NB4 (cell line): ENCODE measurements around the gene PRUNE2.

ENCODE experiments used
- DNase-seq: peaks from one replicate; pipeline ENCODE4 v3.0.0; 2010; ENCODE audit warnings: low read depth
- H3K4me3 ChIP-seq: one replicate; pipeline ENCODE4 v1.5.1; 2011; ENCODE audit warnings: mild to moderate bottlenecking, low read depth, low read length, moderate library complexity
- CTCF ChIP-seq: IDR thresholded peaks from one replicate; pipeline ENCODE4 v1.5.1; 2012; ENCODE audit warnings: low read depth, low read length
- MAX ChIP-seq: IDR thresholded peaks from 2 replicates; pipeline ENCODE4 v1.6.1; 2011; ENCODE audit warnings: low read depth, low read length
- MYC ChIP-seq: IDR thresholded peaks from 2 replicates; pipeline ENCODE4 v1.6.1; 2011; ENCODE audit warnings: low read depth, low read length
- POLR2A ChIP-seq: IDR thresholded peaks from 2 replicates; pipeline ENCODE4 v1.6.1; 2011; ENCODE audit warnings: mild to moderate bottlenecking; ENCODE audit not compliant: insufficient read length; ENCODE audit errors: extremely low read depth

Gene PRUNE2

GRCh38 chr9:76603931-76604570 is 301.9 kb downstream of the PRUNE2 start:
- H3K4me3 ChIP-seq, result no peak overlapping the region
- no peak for DNase-seq
- TF ChIP-seq MAX (no peak), MYC (no peak), POLR2A (no peak), CTCF (no peak)

- no peak overlapping the region for H3K4me3 ChIP-seq
- peak; percentile 92 for DNase-seq
- TF ChIP-seq MAX (peak; percentile 42; the same call in 1 of the 2 replicates), POLR2A (no peak), MYC (peak; percentile 46), CTCF (no peak)
Measured at GRCh38 chr9:76603448-76603895, 302.4 kb downstream of the PRUNE2 start.

GRCh38 chr9:76602199-76602598 is 303.7 kb downstream of the PRUNE2 start:
- no peak overlapping the region for H3K4me3 ChIP-seq

GRCh38 chr9:76600007-76600615 is 305.8 kb downstream of the PRUNE2 start:
- TF ChIP-seq MAX (no peak), POLR2A (no peak), CTCF (no peak), MYC (no peak)
- no peak overlapping the region for H3K4me3 ChIP-seq
- no peak for DNase-seq

More at GRCh38 chr9:76602199-76602598, 303.7 kb downstream of the PRUNE2 start:
- TF ChIP-seq MYC (no peak), CTCF (no peak), POLR2A (no peak), MAX (no peak)
- no peak for DNase-seq

GRCh38 chr9:76598981-76599380 is 306.9 kb downstream of the PRUNE2 start:
- DNase-seq, result peak; percentile 74
- TF ChIP-seq MYC (peak; percentile 49), POLR2A (no peak), MAX (peak; percentile 53), CTCF (no peak)
- no peak overlapping the region for H3K4me3 ChIP-seq
